GM23338 (cell line): ENCODE measurements around the gene IRF1. TPM values are rescaled to one million over a fixed set of nuclear protein-coding genes. Genes with fewer than 3 reads are reported as not detected.

ENCODE experiments used
- ATAC-seq: fragments of 200-7000 bp; cut with Tn5 transposase; 3 replicates; pipeline ENCODE4 v1.9.1; 2020
- DNase-seq: peaks from one replicate; pipeline ENCODE4 v3.0.0-alpha.2; 2015; ENCODE audit warnings: low spot score
- H2AFZ ChIP-seq: fragments of 200-600 bp; sonication (generic); 2 replicates; pipeline ENCODE4 v1.8.0; 2016; ENCODE audit warnings: antibody characterized with exemption, mild to moderate bottlenecking, moderate library complexity
- H3F3A ChIP-seq: fragments of 200-600 bp; sonication (generic); replicated peaks from 2 replicates; pipeline ENCODE4 v1.8.0; 2017; ENCODE audit warnings: antibody characterized with exemption, mixed run types, low read depth
- H3K27ac ChIP-seq: fragments of 200-600 bp; sonication (generic); 2 replicates; pipeline ENCODE4 v1.6.1; 2016; ENCODE audit warnings: low read depth
- H3K27me3 ChIP-seq: fragments of 200-600 bp; sonication (generic); 2 replicates; pipeline ENCODE4 v1.8.0; 2016; ENCODE audit warnings: mild to moderate bottlenecking, mixed run types, moderate library complexity; ENCODE audit not compliant: insufficient read depth
- H3K36me3 ChIP-seq: fragments of 200-600 bp; sonication (generic); 2 replicates; pipeline ENCODE4 v1.8.0; 2016; ENCODE audit warnings: mild to moderate bottlenecking; ENCODE audit not compliant: insufficient read depth
- H3K4me1 ChIP-seq: fragments of 200-600 bp; sonication (generic); 2 replicates; pipeline ENCODE4 v1.8.0; 2016; ENCODE audit warnings: mild to moderate bottlenecking, moderate library complexity; ENCODE audit not compliant: insufficient read depth
- H3K4me2 ChIP-seq: fragments of 200-600 bp; sonication (generic); 2 replicates; pipeline ENCODE4 v1.7.1; 2017; ENCODE audit warnings: mixed run types
- H3K4me3 ChIP-seq: fragments of 200-600 bp; sonication (generic); 2 replicates; pipeline ENCODE4 v1.6.1; 2016; ENCODE audit warnings: mixed run types
- H3K79me2 ChIP-seq: fragments of 200-600 bp; sonication (generic); replicated peaks from 2 replicates; pipeline ENCODE4 v1.8.0; 2017; ENCODE audit warnings: mild to moderate bottlenecking; ENCODE audit not compliant: insufficient read depth
- H3K9me2 ChIP-seq: fragments of 200-600 bp; sonication (generic); 2 replicates; pipeline ENCODE4 v1.8.0; 2017; ENCODE audit not compliant: insufficient read depth
- H4K20me1 ChIP-seq: fragments of 200-600 bp; sonication (generic); replicated peaks from 2 replicates; pipeline ENCODE4 v1.8.0; 2017; ENCODE audit warnings: mild to moderate bottlenecking; ENCODE audit not compliant: insufficient read depth
- H3K27ac Mint-ChIP-seq: 2 replicates; pipeline ENCODE4 v1.8.0; 2020; ENCODE audit warnings: inconsistent platforms, mild to moderate bottlenecking, moderate library complexity, mixed read lengths
- H3K27me3 Mint-ChIP-seq: 3 replicates; pipeline ENCODE4 v1.8.0; 2022; ENCODE audit warnings: low read depth, mild to moderate bottlenecking, moderate library complexity, mixed read lengths, inconsistent platforms; ENCODE audit not compliant: insufficient read depth, poor library complexity
- H3K36me3 Mint-ChIP-seq: 3 replicates; pipeline ENCODE4 v1.8.0; 2021; ENCODE audit warnings: low read depth, mild to moderate bottlenecking, inconsistent platforms, moderate library complexity, mixed read lengths
- H3K4me1 Mint-ChIP-seq: 3 replicates; pipeline ENCODE4 v1.8.0; 2020; ENCODE audit warnings: mild to moderate bottlenecking, inconsistent platforms, mixed read lengths
- H3K4me3 Mint-ChIP-seq: 3 replicates; pipeline ENCODE4 v1.8.0; 2021; ENCODE audit warnings: moderate library complexity, mild to moderate bottlenecking, inconsistent platforms, mixed read lengths
- H3K9me3 Mint-ChIP-seq: 3 replicates; pipeline ENCODE4 v1.8.0; 2020; ENCODE audit warnings: moderate library complexity, mild to moderate bottlenecking, inconsistent platforms, mixed read lengths
- EZH2 ChIP-seq: fragments of 200-600 bp; sonication (generic); IDR thresholded peaks from one replicate; pipeline ENCODE4 v1.8.0; 2017; ENCODE audit warnings: antibody characterized with exemption, mild to moderate bottlenecking, low read depth; ENCODE audit not compliant: unreplicated experiment
- EZH2phosphoT487 ChIP-seq: fragments of 200-600 bp; sonication (generic); IDR thresholded peaks from one replicate; pipeline ENCODE4 v1.8.1; 2018; ENCODE audit warnings: antibody characterized with exemption; ENCODE audit not compliant: unreplicated experiment
- JUNB ChIP-seq: IDR thresholded peaks from one replicate; pipeline ENCODE4 v1.6.1; 2016; ENCODE audit warnings: antibody characterized with exemption; ENCODE audit not compliant: unreplicated experiment
- NANOG ChIP-seq: IDR thresholded peaks from 2 replicates; pipeline ENCODE4 v1.6.1; 2016; ENCODE audit warnings: antibody characterized with exemption, borderline replicate concordance
- POLR2AphosphoS5 ChIP-seq: IDR thresholded peaks from 2 replicates; pipeline ENCODE4 v1.6.1; 2016; ENCODE audit warnings: antibody characterized with exemption, low read depth
- STAT1 ChIP-seq: IDR thresholded peaks from one replicate; pipeline ENCODE4 v1.6.1; 2016; ENCODE audit warnings: antibody characterized with exemption; ENCODE audit not compliant: unreplicated experiment
- ZNF114 ChIP-seq: fragments of 250-450 bp; sonication (Bioruptor Pico); IDR thresholded peaks from 2 replicates; pipeline ENCODE4 v1.5.0; 2020; ENCODE audit warnings: mild to moderate bottlenecking, moderate library complexity
- polyA plus RNA-seq: library from polyadenylated mRNA; unstranded; fragments of >200 nt; fragmentation: Nextera tagmentation; extraction: Ambion mirVana; gene quantifications from 2 replicates; pipeline ENCODE4 v1.2.1, GENCODE V29; 2016
- total RNA-seq: library from RNA; depleted of rRNA; stranded (reverse); fragments of >200 nt; shearing (Covaris generic); gene quantifications from 2 replicates; pipeline ENCODE4 v1.2.3, GENCODE V29; 2014
- TF ChIP-seq, protein P1 (sequence below): fragments of 250-450 bp; sonication (Bioruptor Pico); IDR thresholded peaks from 2 replicates; pipeline ENCODE4 v1.5.0; 2020; ENCODE audit warnings: mild to moderate bottlenecking, moderate library complexity
- TF ChIP-seq, protein P2 (sequence below): IDR thresholded peaks from one replicate; pipeline ENCODE4 v1.6.1; 2018; ENCODE audit warnings: antibody characterized with exemption; ENCODE audit not compliant: unreplicated experiment
- TF ChIP-seq, protein P3 (sequence below), 2 experiments: fragments of 200-600 bp in 1 of 2; sonication (generic) in 1 of 2; conservative IDR thresholded peaks; 2 replicates each; pipeline versions ENCODE4 v1.5.1 to v1.6.1; 2016 to 2017; ENCODE audit warnings: antibody characterized with exemption in 2 of 2, low read depth in 2 of 2, mild to moderate bottlenecking in 2 of 2, moderate library complexity in 1 of 2

The IRF1 gene
- total and polyA plus RNA-seq, 2 experiments from 2014 or later = 6.9 to 8.6 TPM

DNA sequence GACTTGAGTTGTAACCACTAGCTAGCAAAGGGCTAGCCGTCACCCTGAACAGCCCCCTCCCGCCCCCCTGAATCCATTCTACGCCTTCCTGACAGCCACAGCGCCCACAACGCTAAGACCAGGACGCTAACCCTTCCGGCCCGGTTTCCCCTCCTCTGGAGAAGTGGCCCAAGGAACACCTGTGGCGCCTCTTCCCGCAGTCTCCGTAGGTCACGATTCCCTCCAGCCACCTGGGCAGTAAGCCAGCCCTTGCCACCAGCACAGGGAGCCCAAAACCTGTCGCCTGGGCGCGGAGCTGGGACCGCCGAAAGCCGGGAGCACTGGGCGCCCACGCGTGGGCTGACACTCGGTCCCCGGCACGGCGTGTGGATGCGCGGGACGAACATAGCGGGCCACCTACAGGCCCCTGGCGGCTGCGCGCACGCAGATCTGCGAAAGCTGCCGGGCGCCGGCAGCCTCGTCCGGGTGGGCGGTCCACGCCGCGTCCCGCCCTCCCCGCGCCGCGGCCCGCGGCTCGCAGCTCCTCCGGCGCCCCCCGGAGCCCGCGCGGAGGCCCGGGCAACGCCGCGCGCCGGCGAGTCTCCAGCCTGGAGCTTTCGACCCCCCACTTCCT is 596 bp downstream of the IRF1 start:
- H3K27ac Mint-ChIP-seq = no peak overlapping the region
- DNase-seq = peak; percentile 68

More for the DNA sequence above, 596 bp downstream of the IRF1 start:
- peaks cover 16% of the 10 kb centered on the region for H3K4me1 ChIP-seq
- peak overlapping the region; percentile 80 for H3K4me3 ChIP-seq
- TF ChIP-seq JUNB (no peak), POLR2AphosphoS5 (no peak), STAT1 (no peak), ZNF114 (CRISPR knock-in tag) (no peak), NANOG (no peak), EZH2 (no peak), EZH2phosphoT487 (no peak)
- TF ChIP-seq, protein P1, sequence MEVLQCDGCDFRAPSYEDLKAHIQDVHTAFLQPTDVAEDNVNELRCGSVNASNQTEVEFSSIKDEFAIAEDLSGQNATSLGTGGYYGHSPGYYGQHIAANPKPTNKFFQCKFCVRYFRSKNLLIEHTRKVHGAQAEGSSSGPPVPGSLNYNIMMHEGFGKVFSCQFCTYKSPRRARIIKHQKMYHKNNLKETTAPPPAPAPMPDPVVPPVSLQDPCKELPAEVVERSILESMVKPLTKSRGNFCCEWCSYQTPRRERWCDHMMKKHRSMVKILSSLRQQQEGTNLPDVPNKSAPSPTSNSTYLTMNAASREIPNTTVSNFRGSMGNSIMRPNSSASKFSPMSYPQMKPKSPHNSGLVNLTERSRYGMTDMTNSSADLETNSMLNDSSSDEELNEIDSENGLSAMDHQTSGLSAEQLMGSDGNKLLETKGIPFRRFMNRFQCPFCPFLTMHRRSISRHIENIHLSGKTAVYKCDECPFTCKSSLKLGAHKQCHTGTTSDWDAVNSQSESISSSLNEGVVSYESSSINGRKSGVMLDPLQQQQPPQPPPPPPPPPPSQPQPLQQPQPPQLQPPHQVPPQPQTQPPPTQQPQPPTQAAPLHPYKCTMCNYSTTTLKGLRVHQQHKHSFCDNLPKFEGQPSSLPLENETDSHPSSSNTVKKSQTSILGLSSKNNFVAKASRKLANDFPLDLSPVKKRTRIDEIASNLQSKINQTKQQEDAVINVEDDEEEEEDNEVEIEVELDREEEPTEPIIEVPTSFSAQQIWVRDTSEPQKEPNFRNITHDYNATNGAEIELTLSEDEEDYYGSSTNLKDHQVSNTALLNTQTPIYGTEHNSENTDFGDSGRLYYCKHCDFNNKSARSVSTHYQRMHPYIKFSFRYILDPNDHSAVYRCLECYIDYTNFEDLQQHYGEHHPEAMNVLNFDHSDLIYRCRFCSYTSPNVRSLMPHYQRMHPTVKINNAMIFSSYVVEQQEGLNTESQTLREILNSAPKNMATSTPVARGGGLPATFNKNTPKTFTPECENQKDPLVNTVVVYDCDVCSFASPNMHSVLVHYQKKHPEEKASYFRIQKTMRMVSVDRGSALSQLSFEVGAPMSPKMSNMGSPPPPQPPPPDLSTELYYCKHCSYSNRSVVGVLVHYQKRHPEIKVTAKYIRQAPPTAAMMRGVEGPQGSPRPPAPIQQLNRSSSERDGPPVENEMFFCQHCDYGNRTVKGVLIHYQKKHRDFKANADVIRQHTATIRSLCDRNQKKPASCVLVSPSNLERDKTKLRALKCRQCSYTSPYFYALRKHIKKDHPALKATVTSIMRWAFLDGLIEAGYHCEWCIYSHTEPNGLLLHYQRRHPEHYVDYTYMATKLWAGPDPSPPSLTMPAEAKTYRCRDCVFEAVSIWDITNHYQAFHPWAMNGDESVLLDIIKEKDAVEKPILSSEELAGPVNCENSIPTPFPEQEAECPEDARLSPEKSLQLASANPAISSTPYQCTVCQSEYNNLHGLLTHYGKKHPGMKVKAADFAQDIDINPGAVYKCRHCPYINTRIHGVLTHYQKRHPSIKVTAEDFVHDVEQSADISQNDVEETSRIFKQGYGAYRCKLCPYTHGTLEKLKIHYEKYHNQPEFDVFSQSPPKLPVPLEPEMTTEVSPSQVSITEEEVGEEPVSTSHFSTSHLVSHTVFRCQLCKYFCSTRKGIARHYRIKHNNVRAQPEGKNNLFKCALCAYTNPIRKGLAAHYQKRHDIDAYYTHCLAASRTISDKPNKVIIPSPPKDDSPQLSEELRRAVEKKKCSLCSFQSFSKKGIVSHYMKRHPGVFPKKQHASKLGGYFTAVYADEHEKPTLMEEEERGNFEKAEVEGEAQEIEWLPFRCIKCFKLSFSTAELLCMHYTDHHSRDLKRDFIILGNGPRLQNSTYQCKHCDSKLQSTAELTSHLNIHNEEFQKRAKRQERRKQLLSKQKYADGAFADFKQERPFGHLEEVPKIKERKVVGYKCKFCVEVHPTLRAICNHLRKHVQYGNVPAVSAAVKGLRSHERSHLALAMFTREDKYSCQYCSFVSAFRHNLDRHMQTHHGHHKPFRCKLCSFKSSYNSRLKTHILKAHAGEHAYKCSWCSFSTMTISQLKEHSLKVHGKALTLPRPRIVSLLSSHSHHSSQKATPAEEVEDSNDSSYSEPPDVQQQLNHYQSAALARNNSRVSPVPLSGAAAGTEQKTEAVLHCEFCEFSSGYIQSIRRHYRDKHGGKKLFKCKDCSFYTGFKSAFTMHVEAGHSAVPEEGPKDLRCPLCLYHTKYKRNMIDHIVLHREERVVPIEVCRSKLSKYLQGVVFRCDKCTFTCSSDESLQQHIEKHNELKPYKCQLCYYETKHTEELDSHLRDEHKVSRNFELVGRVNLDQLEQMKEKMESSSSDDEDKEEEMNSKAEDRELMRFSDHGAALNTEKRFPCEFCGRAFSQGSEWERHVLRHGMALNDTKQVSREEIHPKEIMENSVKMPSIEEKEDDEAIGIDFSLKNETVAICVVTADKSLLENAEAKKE (CRISPR knock-in tag) = no peak
- TF ChIP-seq, protein P2, sequence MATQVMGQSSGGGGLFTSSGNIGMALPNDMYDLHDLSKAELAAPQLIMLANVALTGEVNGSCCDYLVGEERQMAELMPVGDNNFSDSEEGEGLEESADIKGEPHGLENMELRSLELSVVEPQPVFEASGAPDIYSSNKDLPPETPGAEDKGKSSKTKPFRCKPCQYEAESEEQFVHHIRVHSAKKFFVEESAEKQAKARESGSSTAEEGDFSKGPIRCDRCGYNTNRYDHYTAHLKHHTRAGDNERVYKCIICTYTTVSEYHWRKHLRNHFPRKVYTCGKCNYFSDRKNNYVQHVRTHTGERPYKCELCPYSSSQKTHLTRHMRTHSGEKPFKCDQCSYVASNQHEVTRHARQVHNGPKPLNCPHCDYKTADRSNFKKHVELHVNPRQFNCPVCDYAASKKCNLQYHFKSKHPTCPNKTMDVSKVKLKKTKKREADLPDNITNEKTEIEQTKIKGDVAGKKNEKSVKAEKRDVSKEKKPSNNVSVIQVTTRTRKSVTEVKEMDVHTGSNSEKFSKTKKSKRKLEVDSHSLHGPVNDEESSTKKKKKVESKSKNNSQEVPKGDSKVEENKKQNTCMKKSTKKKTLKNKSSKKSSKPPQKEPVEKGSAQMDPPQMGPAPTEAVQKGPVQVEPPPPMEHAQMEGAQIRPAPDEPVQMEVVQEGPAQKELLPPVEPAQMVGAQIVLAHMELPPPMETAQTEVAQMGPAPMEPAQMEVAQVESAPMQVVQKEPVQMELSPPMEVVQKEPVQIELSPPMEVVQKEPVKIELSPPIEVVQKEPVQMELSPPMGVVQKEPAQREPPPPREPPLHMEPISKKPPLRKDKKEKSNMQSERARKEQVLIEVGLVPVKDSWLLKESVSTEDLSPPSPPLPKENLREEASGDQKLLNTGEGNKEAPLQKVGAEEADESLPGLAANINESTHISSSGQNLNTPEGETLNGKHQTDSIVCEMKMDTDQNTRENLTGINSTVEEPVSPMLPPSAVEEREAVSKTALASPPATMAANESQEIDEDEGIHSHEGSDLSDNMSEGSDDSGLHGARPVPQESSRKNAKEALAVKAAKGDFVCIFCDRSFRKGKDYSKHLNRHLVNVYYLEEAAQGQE = no peak
- TF ChIP-seq, protein P3, sequence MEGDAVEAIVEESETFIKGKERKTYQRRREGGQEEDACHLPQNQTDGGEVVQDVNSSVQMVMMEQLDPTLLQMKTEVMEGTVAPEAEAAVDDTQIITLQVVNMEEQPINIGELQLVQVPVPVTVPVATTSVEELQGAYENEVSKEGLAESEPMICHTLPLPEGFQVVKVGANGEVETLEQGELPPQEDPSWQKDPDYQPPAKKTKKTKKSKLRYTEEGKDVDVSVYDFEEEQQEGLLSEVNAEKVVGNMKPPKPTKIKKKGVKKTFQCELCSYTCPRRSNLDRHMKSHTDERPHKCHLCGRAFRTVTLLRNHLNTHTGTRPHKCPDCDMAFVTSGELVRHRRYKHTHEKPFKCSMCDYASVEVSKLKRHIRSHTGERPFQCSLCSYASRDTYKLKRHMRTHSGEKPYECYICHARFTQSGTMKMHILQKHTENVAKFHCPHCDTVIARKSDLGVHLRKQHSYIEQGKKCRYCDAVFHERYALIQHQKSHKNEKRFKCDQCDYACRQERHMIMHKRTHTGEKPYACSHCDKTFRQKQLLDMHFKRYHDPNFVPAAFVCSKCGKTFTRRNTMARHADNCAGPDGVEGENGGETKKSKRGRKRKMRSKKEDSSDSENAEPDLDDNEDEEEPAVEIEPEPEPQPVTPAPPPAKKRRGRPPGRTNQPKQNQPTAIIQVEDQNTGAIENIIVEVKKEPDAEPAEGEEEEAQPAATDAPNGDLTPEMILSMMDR (conservative IDR thresholded peaks at IDR 0.05; ENCODE audit: low read depth in 2 of 2) = no peak
- no peak overlapping the region for H3K27ac ChIP-seq
- H3K9me3 Mint-ChIP-seq = no peaks in the 10 kb centered on the region
- peaks cover 26% of the 10 kb centered on the region for H3K4me1 Mint-ChIP-seq
- H3K4me2 ChIP-seq = peak overlapping the region; percentile 92
- peaks cover 39% of the 10 kb centered on the region for H3K27me3 ChIP-seq
- peak overlapping the region; percentile 75 for H3K4me3 Mint-ChIP-seq
- H3K36me3 ChIP-seq = no peaks in the 10 kb centered on the region
- H3F3A ChIP-seq = no peaks in the 10 kb centered on the region
- peak; percentile 6 for ATAC-seq
- no peak overlapping the region for H2AFZ ChIP-seq
- peaks cover 3% of the 10 kb centered on the region; the same call in 1 of the 2 replicates for H4K20me1 ChIP-seq
- peaks cover 20% of the 10 kb centered on the region for H3K27me3 Mint-ChIP-seq
- peaks cover 9% of the 10 kb centered on the region for H3K36me3 Mint-ChIP-seq
- no peaks in the 10 kb centered on the region for H3K9me2 ChIP-seq
- H3K79me2 ChIP-seq = 0 out of 2 replicates have a peak, but pooled peaks cover 5% of the 10 kb centered on the region
